Spleen (tissue), 7 donors: Measurements from ENCODE around the gene RRBP1.
A peak's percentile ranks its signal among the peaks of the same experiment; 100 is the strongest.

ENCODE experiments used
- CTCF ChIP-seq, 11 experiments: fragments of 200-600 bp in 7 of 11; fragments of 450-650 bp in 4 of 11; sonication (generic) in 4 of 11; IDR thresholded peaks in 8 of 11; conservative IDR thresholded peaks in 3 of 11; 1 replicate in 7 of 11; 2 replicates in 4 of 11; pipeline versions ENCODE4 v1.4.0 to v1.8.0; 2016 to 2021; ENCODE audit warnings: antibody characterized with exemption in 11 of 11, inconsistent platforms in 4 of 11, mild to moderate bottlenecking in 1 of 11
- POLR2A ChIP-seq, 3 donors: fragments of 450-650 bp; IDR thresholded peaks; one replicate each; pipeline ENCODE4 v1.5.1; 2017; ENCODE audit warnings: antibody characterized with exemption in 3 of 3, mild to moderate bottlenecking in 1 of 3
- POLR2AphosphoS5 ChIP-seq, 3 donors: sonication (generic); formaldehyde crosslinking; IDR thresholded peaks; one replicate each; pipeline ENCODE4 v1.5.1; 2017; ENCODE audit warnings: antibody characterized with exemption in 3 of 3
- donor health status: DM: no; HTN: no; CAD: no; lungs with moderate emphysema.
- donor health status: DM: no; HTN: no; CAD: no.
- donor health status: DM: no; HTN: no; CAD: no.

- TF ChIP-seq CTCF (IDR thresholded peaks at IDR 0.05 in 8 of 11, conservative IDR thresholded peaks at IDR 0.05 in 3 of 11), result no peak
- no peak for TF ChIP-seq POLR2A (IDR thresholded peaks at IDR 0.05)
- peak; percentile 63 to 71 (median 69) for TF ChIP-seq POLR2AphosphoS5 (IDR thresholded peaks at IDR 0.05)
Measured at GRCh38 chr20:17610566-17611289, 71.3 kb downstream of the RRBP1 start.
